Kidney epithelial cell (primary cell): ENCODE data around the gene BZW1. TPM values are rescaled to one million over a fixed set of nuclear protein-coding genes. Genes with fewer than 3 reads are reported as not detected.

Source experiments
- DNase-seq: peaks from one replicate; pipeline ENCODE4 v3.0.0-alpha.2; 2010; ENCODE audit warnings: low read depth
- H3K27me3 ChIP-seq: 2 replicates; pipeline ENCODE4 v1.6.0; 2011; ENCODE audit warnings: low read length; ENCODE audit not compliant: control insufficient read depth, insufficient read depth
- H3K36me3 ChIP-seq: 2 replicates; pipeline ENCODE4 v1.5.1; 2011; ENCODE audit warnings: low read length; ENCODE audit not compliant: control insufficient read depth, insufficient read depth
- H3K4me3 ChIP-seq: 2 replicates; pipeline ENCODE4 v1.5.1; 2011; ENCODE audit warnings: low read depth, mild to moderate bottlenecking, control low read depth, low read length
- CTCF ChIP-seq: IDR thresholded peaks from 2 replicates; pipeline ENCODE4 v1.5.1; 2011; ENCODE audit warnings: mild to moderate bottlenecking, moderate library complexity, low read length, control low read depth, inconsistent platforms; ENCODE audit not compliant: insufficient read depth, poor library complexity, severe bottlenecking
- total RNA-seq: library from RNA; depleted of rRNA; stranded (reverse); fragments of >200 nt; gene quantifications from 2 replicates; pipeline ENCODE4 v1.2.3, GENCODE V29; 2015

BZW1 gene
- total RNA-seq, 1 donor from 2014 or later, result 347 TPM

GRCh38 chr2:200778038-200778437 is 33.7 kb upstream of the BZW1 start:
- no peak overlapping the region for H3K4me3 ChIP-seq
- no peak for TF ChIP-seq CTCF

GRCh38 chr2:200779214-200779613 is 32.5 kb upstream of the BZW1 start:
- no peak for DNase-seq
- no peak for TF ChIP-seq CTCF
- no peaks in the 10 kb centered on the region for H3K27me3 ChIP-seq

More at GRCh38 chr2:200778038-200778437, 33.7 kb upstream of the BZW1 start:
- DNase-seq, result no peak
- Histone ChIP-seq H3K36me3 (no peaks in the 10 kb centered on the region), H3K27me3 (no peaks in the 10 kb centered on the region)

GRCh38 chr2:200781616-200782015 is 30.1 kb upstream of the BZW1 start:
- H3K27me3 ChIP-seq, result no peaks in the 10 kb centered on the region
- H3K36me3 ChIP-seq, result no peaks in the 10 kb centered on the region
- TF ChIP-seq CTCF, result no peak
- DNase-seq, result no peak
- H3K4me3 ChIP-seq, result no peak overlapping the region

More at GRCh38 chr2:200779214-200779613, 32.5 kb upstream of the BZW1 start:
- no peak overlapping the region for H3K4me3 ChIP-seq
- H3K36me3 ChIP-seq, result no peaks in the 10 kb centered on the region

- Histone ChIP-seq H3K36me3 (no peaks in the 10 kb centered on the region), H3K4me3 (no peak overlapping the region), H3K27me3 (no peaks in the 10 kb centered on the region)
- no peak for TF ChIP-seq CTCF
- DNase-seq, result no peak
These were observed 29.5 kb upstream of the BZW1 start for GRCh38 chr2:200782251-200782650.

GRCh38 chr2:200784215-200784614 is 27.5 kb upstream of the BZW1 start:
- TF ChIP-seq CTCF, result no peak
- no peak for DNase-seq
- Histone ChIP-seq H3K4me3 (no peak overlapping the region), H3K36me3 (no peaks in the 10 kb centered on the region), H3K27me3 (no peaks in the 10 kb centered on the region)

GRCh38 chr2:200786423-200786822 is 25.3 kb upstream of the BZW1 start:
- no peak for TF ChIP-seq CTCF
- H3K27me3 ChIP-seq, result no peaks in the 10 kb centered on the region
- DNase-seq, result no peak
- no peaks in the 10 kb centered on the region for H3K36me3 ChIP-seq
- H3K4me3 ChIP-seq, result no peak overlapping the region
